SK-MEL-5 (cell line): ENCODE data around the gene ITPK1. TPM values are rescaled to one million over a fixed set of nuclear protein-coding genes. Genes with fewer than 3 reads are reported as not detected.

Source experiments
- DNase-seq: peaks from one replicate; pipeline ENCODE4 v3.0.0-alpha.2; 2016; ENCODE audit warnings: low read depth, low spot score
- in situ Hi-C: cut with HindIII; loops from 2 replicates; pipeline ENCODE4 v1.10.0; 2016; ENCODE audit warnings: low sequenced_read_pairs, high pct_unique_total_duplicates, low pct_unique_long_range_greater_than_20kb
- total RNA-seq: library from RNA; depleted of rRNA; stranded (reverse); fragments of >200 nt; shearing (Covaris generic); gene quantifications from 2 replicates; pipeline ENCODE4 v1.2.3, GENCODE V29; 2014; rRNA removed

ITPK1 gene
- total RNA-seq, 1 experiment from 2014 or later, result 45.2 TPM

DNA sequence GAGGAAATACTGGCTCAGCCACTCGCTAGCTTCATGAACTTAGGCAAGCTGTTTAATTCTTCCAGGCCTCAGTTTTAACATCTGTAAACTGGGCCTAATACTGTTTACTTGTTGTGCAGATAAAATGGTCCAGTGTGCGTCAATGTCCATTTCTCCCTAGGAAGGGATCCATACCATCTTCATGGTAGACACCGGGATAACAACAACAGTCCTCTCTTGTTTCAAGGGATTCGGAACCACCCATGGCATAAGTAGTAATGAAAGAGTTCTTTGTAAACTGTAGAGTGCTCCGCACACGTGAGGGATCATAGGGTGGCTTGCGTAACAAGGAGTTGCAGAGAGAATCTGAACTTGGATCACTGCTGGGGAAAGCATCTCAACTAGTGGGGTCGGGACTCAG lies 210.1 kb downstream of the ITPK1 start:
- DNase-seq, result peak; percentile 99
- in situ Hi-C loops, result no loop called here

DNA sequence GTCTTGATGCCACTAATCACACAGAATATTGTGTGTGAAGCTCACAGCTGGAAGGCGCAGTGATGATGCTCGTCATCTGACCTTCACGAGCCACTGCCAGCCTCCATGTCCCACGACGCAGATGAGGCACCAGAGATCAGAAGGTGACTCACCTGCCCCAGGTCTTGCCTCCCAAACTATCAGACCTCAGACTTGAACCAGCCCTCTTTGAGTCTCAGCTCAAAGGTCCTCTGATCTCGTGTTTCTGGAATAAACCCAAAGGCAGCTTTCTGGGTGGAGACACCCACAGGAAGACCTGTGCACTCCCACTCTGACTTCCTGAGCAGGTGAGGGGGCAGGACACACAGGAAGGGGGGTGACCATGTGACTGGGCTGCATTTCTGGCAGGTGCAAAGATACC lies 212.4 kb downstream of the ITPK1 start:
- DNase-seq, result no peak
- in situ Hi-C loops, result no loop called here

DNA sequence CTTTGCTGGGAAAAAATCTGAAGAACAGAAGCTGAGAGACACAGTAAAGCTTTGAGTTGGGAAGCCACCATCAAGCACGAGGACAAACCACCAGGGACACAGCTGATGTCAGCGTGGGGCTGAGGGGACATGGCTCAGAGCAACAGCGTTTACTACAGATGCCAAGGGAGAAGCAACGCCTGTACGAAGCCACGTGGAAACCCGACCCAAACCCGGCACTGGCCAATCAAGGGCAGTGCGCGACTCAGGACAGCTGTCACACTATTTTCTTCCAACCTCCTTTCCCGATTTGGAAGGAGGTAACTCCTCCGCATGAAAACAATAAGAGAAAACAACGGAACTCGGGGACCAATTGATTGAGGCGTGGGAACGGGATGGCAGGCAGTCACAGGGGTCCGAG lies 213.0 kb downstream of the ITPK1 start:
- in situ Hi-C loops, result no loop called here

DNA sequence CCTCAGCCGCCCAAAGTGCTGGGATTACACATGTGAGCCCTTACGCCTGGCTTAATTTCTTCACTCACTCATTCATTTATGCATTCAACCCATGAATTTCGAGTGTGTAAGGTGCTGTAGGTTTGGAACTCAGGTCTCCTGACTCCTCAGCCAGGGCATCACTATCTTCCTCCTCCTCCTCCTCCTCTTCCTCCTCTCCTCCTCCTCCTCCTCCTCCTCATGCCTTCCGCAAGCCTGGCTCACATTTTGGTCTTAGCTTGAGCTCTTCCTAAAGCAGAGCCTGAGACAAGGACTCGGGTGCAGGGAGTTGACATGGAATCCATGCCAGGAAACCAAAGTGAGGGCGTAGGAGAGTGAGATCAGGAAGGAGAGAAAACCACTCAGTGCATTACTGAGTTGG lies 213.5 kb downstream of the ITPK1 start:
- in situ Hi-C loops, result no loop called here
- DNase-seq, result no peak

More for the DNA sequence above, 213.0 kb downstream of the ITPK1 start:
- no peak for DNase-seq

- DNase-seq, result no peak
- in situ Hi-C loops, result no loop called here
Observed at GRCh38 chr14:92900660-92901059, 215.1 kb downstream of the ITPK1 start.

DNA sequence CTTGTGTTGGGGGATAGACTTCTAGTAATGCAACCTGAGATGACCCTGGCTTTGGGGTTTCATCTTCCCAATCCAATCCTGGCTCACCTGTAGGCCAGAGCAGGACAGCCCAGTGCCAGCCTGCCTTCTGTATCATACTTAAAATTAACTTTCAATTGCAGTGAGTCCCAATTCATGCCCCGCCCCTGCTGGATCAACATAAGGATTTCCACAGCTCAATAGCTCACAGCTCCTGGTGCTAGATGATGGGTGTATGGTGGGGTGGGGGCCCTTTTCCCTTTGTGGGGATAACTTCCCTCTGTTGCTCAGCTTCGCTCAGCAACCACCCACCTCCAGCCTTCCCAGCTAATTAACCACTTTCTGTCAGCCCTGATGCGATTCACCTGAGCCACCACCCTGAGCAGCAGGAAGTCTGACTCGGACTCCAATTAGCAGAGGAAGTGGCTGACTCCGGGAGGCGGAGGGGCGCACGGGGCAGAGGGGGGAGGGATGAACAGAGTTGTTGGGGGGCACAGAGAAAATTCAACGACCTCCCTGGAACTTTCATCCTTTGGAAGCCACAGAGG lies 217.1 kb downstream of the ITPK1 start:
- in situ Hi-C loops, result no loop called here
- DNase-seq, result no peak

DNA sequence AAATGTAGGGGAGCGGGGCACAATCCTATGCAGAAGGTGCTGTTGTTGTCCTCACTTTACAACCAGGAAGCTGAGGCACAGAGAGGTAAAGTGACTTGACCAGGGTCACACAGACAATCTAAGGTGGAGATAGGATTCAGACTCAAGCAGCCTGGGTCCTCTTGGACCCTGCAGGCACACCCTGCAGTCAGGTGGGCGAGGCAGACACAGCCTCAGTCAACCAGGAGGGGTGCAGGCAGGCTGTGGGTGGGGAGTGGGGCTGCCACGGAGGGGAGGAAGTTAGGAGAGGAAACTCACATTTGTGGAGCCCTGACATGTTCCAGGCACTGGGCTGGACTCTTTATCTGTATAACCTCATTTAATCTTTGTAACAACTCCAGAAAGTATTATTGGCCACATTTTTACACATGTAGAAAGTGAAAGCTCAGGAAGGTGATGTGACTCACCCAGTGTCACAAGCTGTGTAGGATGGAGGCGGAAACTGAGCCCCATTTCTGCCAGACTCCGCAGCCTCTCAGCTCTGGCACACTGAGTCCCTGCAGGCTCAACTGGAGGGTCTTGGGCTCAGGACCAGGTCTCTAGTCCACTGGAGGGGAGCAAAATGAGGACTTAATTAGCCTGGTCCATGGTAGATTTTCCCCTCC lies 217.7 kb downstream of the ITPK1 start:
- in situ Hi-C loops, result no loop called here
- no peak for DNase-seq

- no peak for DNase-seq
- in situ Hi-C loops, result no loop called here
Observed at GRCh38 chr14:92895352-92895878, 220.3 kb downstream of the ITPK1 start.

GRCh38 chr14:92892589-92892988 lies 223.1 kb downstream of the ITPK1 start:
- in situ Hi-C loops, result no loop called here
- DNase-seq, result no peak

DNA sequence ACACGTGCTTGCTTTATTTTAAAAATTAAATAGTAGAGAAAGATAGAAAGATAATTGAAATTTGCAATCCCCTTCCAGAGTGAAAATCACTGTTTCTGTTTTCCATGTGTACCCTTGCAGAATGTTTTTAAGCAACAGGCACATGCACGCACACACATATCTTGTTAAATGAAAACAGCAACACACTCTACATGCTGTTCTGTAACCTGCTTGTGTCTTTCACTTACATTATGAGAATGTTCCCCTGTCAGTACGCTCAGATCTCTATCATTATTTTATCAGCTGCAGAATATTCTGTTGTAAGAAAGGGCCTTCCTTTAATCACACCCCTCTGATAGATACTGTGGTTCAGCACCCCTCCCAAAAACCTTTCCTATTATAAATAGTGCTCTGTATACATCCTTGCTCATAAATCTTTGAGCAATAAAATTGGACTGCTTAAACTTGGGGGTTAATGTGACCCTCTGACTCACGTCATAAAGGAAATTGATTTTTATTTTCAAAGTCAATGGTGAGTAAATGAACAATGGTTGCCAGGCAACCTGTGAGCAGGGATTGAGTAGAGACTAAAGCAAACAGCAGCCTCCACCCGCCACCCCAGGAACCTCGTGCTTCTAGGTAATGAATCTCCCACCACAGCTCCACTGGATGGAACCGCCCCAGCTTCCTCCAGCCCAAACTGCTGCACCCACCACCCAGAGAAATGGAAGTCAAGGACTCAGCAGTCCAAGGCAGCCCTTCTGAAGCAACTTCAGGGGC lies 224.7 kb downstream of the ITPK1 start:
- no peak for DNase-seq

GRCh38 chr14:92888896-92889295 lies 226.8 kb downstream of the ITPK1 start:
- DNase-seq, result no peak
- in situ Hi-C loops, result no loop called here

More for the DNA sequence above, 224.7 kb downstream of the ITPK1 start:
- in situ Hi-C loops, result no loop called here

DNA sequence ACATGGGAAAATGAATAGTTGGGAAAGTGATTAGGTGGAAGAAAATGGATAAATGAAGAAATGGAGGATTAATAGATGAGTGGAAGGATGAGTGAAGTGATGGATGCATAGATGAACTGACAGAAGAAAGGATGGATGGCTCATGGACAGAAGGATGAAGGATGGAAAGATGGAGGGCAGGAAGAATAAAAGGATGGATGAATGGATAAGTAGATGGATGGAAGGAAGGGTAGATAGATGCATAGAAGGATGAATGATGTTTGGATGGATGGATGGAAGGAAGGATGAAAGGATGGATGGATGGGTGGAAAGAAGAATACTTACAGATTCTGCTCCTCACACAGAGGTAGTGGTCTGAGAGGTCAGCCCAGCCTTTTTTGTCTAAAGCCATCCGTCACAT lies 228.6 kb downstream of the ITPK1 start:
- in situ Hi-C loops, result no loop called here
- DNase-seq, result no peak

Other genes starting within 250 kb of the ITPK1 start
- gene CHGA, start 192.8 kb downstream of the ITPK1 start, total RNA-seq, result 6.2 and 6.7 TPM in 2 replicates
- 82.9 and 91.5 TPM in 2 replicates for gene MOAP1, start 69.0 kb upstream of the ITPK1 start, total RNA-seq
- 127 and 135 TPM in 2 replicates for gene LYSET, start 69.4 kb upstream of the ITPK1 start, total RNA-seq
- gene GON7, start 91.1 kb upstream of the ITPK1 start, total RNA-seq, result 30.6 and 31.9 TPM in 2 replicates
- 28.0 and 36.6 TPM in 2 replicates for gene UBR7, start 91.3 kb upstream of the ITPK1 start, total RNA-seq
- gene BTBD7, start 217.1 kb upstream of the ITPK1 start, total RNA-seq, result 18.0 and 18.9 TPM in 2 replicates
- gene COX8C, start 231.3 kb upstream of the ITPK1 start, total RNA-seq, result not detected in 2 replicates